GM21528 (cell line): ENCODE results near the gene LDHAL6B.
"Not testable (repeated sequence)": the region's sequence is repeated elsewhere in the genome, so short reads cannot be mapped to it uniquely, and the experiment has no call there.

Experiments used
- ATAC-seq: cut with Tn5 transposase; IDR thresholded peaks from one replicate; pipeline ENCODE4 v1.9.1; 2021; ENCODE audit warnings: mild to moderate bottlenecking, moderate library complexity; ENCODE audit not compliant: unreplicated experiment, low FRiP score

LDHAL6B gene

GRCh38 chr15:59206623-59207183 is at the start of gene LDHAL6B:
Gene LDHAL6B, plus strand, starts transcription at chr15:59206843. Its CDS starts 98 bp downstream, at chr15:59206941.
- ATAC-seq, result no peak

- ATAC-seq, result no peak
Observed at GRCh38 chr15:59157396-59157795, 49.2 kb upstream of the LDHAL6B start.

- ATAC-seq, result no peak
Observed at GRCh38 chr15:59157840-59158700, 48.6 kb upstream of the LDHAL6B start.

GRCh38 chr15:59158701-59159034 is 48.0 kb upstream of the LDHAL6B start:
- ATAC-seq, result no peak

GRCh38 chr15:59159210-59159609 is 47.4 kb upstream of the LDHAL6B start:
- ATAC-seq, result no peak

- no peak for ATAC-seq
Observed at GRCh38 chr15:59160880-59161593, 45.6 kb upstream of the LDHAL6B start.

GRCh38 chr15:59162080-59162479 is 44.6 kb upstream of the LDHAL6B start:
- ATAC-seq, result not testable (repeated sequence)

- ATAC-seq, result no peak
Observed at GRCh38 chr15:59165726-59166125, 40.9 kb upstream of the LDHAL6B start.

- no peak for ATAC-seq
Observed at GRCh38 chr15:59166166-59166565, 40.5 kb upstream of the LDHAL6B start.

- ATAC-seq, result no peak
Observed at GRCh38 chr15:59166601-59167265, 39.9 kb upstream of the LDHAL6B start.

GRCh38 chr15:59168536-59168935 is 38.1 kb upstream of the LDHAL6B start:
- ATAC-seq, result no peak

GRCh38 chr15:59169251-59169708 is 37.4 kb upstream of the LDHAL6B start:
- ATAC-seq, result no peak

GRCh38 chr15:59170295-59171066 is 36.2 kb upstream of the LDHAL6B start:
- no peak for ATAC-seq

GRCh38 chr15:59171067-59171397 is 35.6 kb upstream of the LDHAL6B start:
- ATAC-seq, result no peak

GRCh38 chr15:59172289-59172901 is 34.2 kb upstream of the LDHAL6B start:
- no peak for ATAC-seq

- no peak for ATAC-seq
Observed at GRCh38 chr15:59173194-59173593, 33.4 kb upstream of the LDHAL6B start.

- no peak for ATAC-seq
Observed at GRCh38 chr15:59174151-59174834, 32.4 kb upstream of the LDHAL6B start.

- ATAC-seq, result no peak
Observed at GRCh38 chr15:59174835-59175831, 31.5 kb upstream of the LDHAL6B start.
